ENCODE results near the gene COG1.

COG1 gene

DNA sequence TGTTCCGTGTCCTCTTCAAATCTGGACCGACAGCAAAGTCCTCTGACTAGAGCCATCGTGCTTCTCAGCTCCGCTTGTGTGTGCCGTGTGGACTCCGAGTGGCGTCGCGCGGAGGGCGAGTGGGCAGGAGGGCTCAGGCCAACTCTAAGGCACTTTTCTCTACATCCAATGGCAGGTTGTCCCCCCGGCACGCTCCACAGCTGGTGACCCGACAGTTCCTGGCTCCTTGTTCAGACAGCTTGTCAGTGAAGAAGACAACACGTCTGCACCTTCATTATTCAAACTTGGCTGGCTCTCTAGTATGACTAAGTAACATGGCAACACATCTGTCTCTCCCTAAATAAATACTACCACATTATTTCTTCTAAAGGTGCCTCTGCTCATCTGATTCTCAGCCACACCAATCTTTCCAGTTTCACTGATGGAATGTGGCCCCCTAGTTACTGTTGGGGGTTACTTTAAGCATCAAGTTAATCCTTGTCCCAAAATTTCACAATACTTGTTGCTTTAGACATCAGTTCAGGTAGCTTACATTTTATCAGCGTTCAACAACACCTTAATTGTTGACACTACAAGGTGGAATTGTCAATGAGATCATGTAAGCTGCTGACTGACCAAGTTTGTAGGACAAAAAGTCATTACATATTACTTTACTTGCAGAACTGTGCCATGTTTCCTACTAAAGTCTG, 15.4 kb downstream of the COG1 start:
- 98% methylated on average over 16 of the region's 16 CpGs for WGBS
- no peak overlapping the region for H3K18ac ChIP-seq (ENCODE audit: low read depth in 1 of 2, low read length in 2 of 2)
- H3K27me3 ChIP-seq (ENCODE audit: control insufficient read depth in 1 of 2, insufficient read depth in 1 of 2, low read length in 2 of 2): no peaks in the 10 kb centered on the region
- no peak for DNase-seq
- H2BK15ac ChIP-seq (ENCODE audit: low read depth, poor library complexity, severe bottlenecking): no peak overlapping the region
- peaks cover 13% of the 10 kb centered on the region for H3K4me1 ChIP-seq (ENCODE audit: control insufficient read depth, insufficient read depth, low read depth, low read length)
- no peak overlapping the region for H2BK12ac ChIP-seq (ENCODE audit: low read length in 2 of 2)
- no peak overlapping the region for H3K9ac ChIP-seq (ENCODE audit: low read length)
- no peak overlapping the region for H3K4ac ChIP-seq (ENCODE audit: low read depth in 1 of 2, low read length in 2 of 2)
- no peak overlapping the region for H3K4me2 ChIP-seq (ENCODE audit: low read length, poor library complexity, severe bottlenecking)
- no peak overlapping the region for H4K8ac ChIP-seq (ENCODE audit: low read length)
- H2BK5ac ChIP-seq (ENCODE audit: low read depth, low read length, poor library complexity, severe bottlenecking): no peak overlapping the region
- no peaks in the 10 kb centered on the region for H3K9me3 ChIP-seq (ENCODE audit: control insufficient read depth, low read length)
- H2BK120ac ChIP-seq (ENCODE audit: low read depth, low read length): no peak overlapping the region
- no peak overlapping the region for H3K14ac ChIP-seq (ENCODE audit: low read length in 2 of 2)
- H3K4me3 ChIP-seq (ENCODE audit: insufficient read depth in 1 of 2, low read depth in 1 of 2, low read length in 2 of 2): no peak overlapping the region
- H3K23ac ChIP-seq (ENCODE audit: low read length in 2 of 2): no peak overlapping the region
- H3K79me1 ChIP-seq (replicated peaks; ENCODE audit: low read length, poor library complexity, severe bottlenecking): peaks cover 25% of the 10 kb centered on the region
- no peak overlapping the region for H4K91ac ChIP-seq (ENCODE audit: low read length)
- H2AFZ ChIP-seq (ENCODE audit: low read depth, low read length): no peak overlapping the region
- no peak overlapping the region for H2AK5ac ChIP-seq (ENCODE audit: low read length, severe bottlenecking)
- no peak overlapping the region for H3K27ac ChIP-seq (ENCODE audit: low read length, poor library complexity, severe bottlenecking)
- peaks cover 37 to 66% of the 10 kb centered on the region in 2 experiments for H3K36me3 ChIP-seq (ENCODE audit: control insufficient read depth in 1 of 2, insufficient read depth in 2 of 2, low read depth in 1 of 2, low read length in 2 of 2)

DNA sequence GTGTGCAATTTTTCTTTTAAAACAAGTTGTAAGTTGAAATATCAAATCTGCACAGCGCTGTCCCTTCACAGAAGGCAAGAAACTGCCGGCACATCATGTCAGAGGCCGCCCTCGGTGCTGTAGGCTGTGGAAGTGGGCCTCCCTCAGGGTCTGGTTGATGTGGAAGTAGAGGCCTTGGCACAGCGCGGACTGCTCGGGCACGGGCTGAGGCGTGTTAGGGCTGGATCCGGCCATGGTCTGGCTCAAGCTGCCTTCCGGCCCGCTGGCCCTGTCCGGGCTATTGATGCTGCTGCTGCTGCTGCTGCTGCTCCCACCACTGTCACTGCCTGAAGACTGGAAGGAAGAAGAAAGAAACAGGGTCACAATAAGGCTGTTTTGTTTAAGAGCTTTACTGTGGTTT, 16.6 kb downstream of the COG1 start:
- H2BK12ac ChIP-seq (ENCODE audit: low read length in 2 of 2): no peak overlapping the region
- H3K9ac ChIP-seq (ENCODE audit: low read length): no peak overlapping the region
- no peak for DNase-seq
- H2BK5ac ChIP-seq (ENCODE audit: low read depth, low read length, poor library complexity, severe bottlenecking): no peak overlapping the region
- H3K18ac ChIP-seq (ENCODE audit: low read depth in 1 of 2, low read length in 2 of 2): no peak overlapping the region
- no peaks in the 10 kb centered on the region for H3K9me3 ChIP-seq (ENCODE audit: control insufficient read depth, low read length)
- H3K4me2 ChIP-seq (ENCODE audit: low read length, poor library complexity, severe bottlenecking): no peak overlapping the region
- no peak overlapping the region for H3K4me3 ChIP-seq (ENCODE audit: insufficient read depth in 1 of 2, low read depth in 1 of 2, low read length in 2 of 2)
- H3K27ac ChIP-seq (ENCODE audit: low read length, poor library complexity, severe bottlenecking): no peak overlapping the region
- no peak overlapping the region for H3K14ac ChIP-seq (ENCODE audit: low read length in 2 of 2)
- 96% methylated on average over 13 of the region's 13 CpGs for WGBS
- no peak overlapping the region for H4K91ac ChIP-seq (ENCODE audit: low read length)
- no peak overlapping the region for H2AFZ ChIP-seq (ENCODE audit: low read depth, low read length)
- no peaks in the 10 kb centered on the region for H3K27me3 ChIP-seq (ENCODE audit: control insufficient read depth in 1 of 2, insufficient read depth in 1 of 2, low read length in 2 of 2)
- peaks cover 7% of the 10 kb centered on the region for H3K4me1 ChIP-seq (ENCODE audit: control insufficient read depth, insufficient read depth, low read depth, low read length)
- no peak overlapping the region for H2BK120ac ChIP-seq (ENCODE audit: low read depth, low read length)
- no peak overlapping the region for H2AK5ac ChIP-seq (ENCODE audit: low read length, severe bottlenecking)
- no peak overlapping the region for H2BK15ac ChIP-seq (ENCODE audit: low read depth, poor library complexity, severe bottlenecking)
- no peak overlapping the region for H3K23ac ChIP-seq (ENCODE audit: low read length in 2 of 2)
- peaks cover 34 to 55% of the 10 kb centered on the region in 2 experiments for H3K36me3 ChIP-seq (ENCODE audit: control insufficient read depth in 1 of 2, insufficient read depth in 2 of 2, low read depth in 1 of 2, low read length in 2 of 2)
- peaks cover 25% of the 10 kb centered on the region for H3K79me1 ChIP-seq (replicated peaks; ENCODE audit: low read length, poor library complexity, severe bottlenecking)
- H3K4ac ChIP-seq (ENCODE audit: low read depth in 1 of 2, low read length in 2 of 2): no peak overlapping the region
- peak overlapping the region; percentile 12 for H4K8ac ChIP-seq (ENCODE audit: low read length)

DNA sequence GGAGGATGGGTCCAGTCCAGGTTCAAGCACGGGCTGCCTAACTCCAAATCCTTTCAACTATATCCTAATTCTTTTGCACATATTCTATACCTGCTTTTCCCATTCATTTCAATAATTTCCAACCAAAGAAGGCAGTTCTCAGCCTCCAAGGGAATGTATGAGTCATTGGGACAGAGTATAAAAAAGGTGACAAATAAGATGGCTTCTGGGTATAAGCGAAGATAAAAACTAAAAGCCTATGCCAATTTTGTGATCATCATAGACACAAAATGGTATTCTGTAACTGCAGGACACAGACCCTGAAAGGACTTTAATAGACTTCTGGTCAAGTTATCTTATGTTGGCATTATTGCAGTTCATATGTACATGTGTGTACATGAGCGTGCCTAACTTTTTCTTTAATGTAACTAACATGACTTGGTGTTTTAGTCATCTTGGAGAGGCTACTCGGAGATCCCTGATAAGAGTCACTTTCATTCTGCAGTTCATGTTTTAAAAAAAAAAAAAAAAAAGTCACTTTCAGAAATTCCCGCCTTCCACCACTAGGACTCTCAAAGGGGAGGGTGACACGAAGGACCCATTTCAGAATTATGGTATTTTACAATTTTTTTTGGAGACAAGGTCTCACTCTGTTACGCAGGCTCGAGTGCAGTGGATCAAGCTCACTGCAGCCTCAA, 17.3 kb downstream of the COG1 start:
- H3K9ac ChIP-seq (ENCODE audit: low read length): no peak overlapping the region
- no peak overlapping the region for H3K23ac ChIP-seq (ENCODE audit: low read length in 2 of 2)
- no peak overlapping the region for H3K4ac ChIP-seq (ENCODE audit: low read depth in 1 of 2, low read length in 2 of 2)
- DNase-seq: peak; percentile 57
- H3K4me2 ChIP-seq (ENCODE audit: low read length, poor library complexity, severe bottlenecking): no peak overlapping the region
- peaks cover 4% of the 10 kb centered on the region for H3K4me1 ChIP-seq (ENCODE audit: control insufficient read depth, insufficient read depth, low read depth, low read length)
- H3K27me3 ChIP-seq (ENCODE audit: control insufficient read depth in 1 of 2, insufficient read depth in 1 of 2, low read length in 2 of 2): no peaks in the 10 kb centered on the region
- H3K14ac ChIP-seq (ENCODE audit: low read length in 2 of 2): no peak overlapping the region
- no peaks in the 10 kb centered on the region for H3K9me3 ChIP-seq (ENCODE audit: control insufficient read depth, low read length)
- H3K36me3 ChIP-seq (ENCODE audit: control insufficient read depth in 1 of 2, insufficient read depth in 2 of 2, low read depth in 1 of 2, low read length in 2 of 2): peaks cover 30 to 56% of the 10 kb centered on the region in 2 experiments
- H4K8ac ChIP-seq (ENCODE audit: low read length): no peak overlapping the region
- H2BK5ac ChIP-seq (ENCODE audit: low read depth, low read length, poor library complexity, severe bottlenecking): no peak overlapping the region
- H4K91ac ChIP-seq (ENCODE audit: low read length): no peak overlapping the region
- H3K27ac ChIP-seq (ENCODE audit: low read length, poor library complexity, severe bottlenecking): no peak overlapping the region
- no peak overlapping the region for H2AFZ ChIP-seq (ENCODE audit: low read depth, low read length)
- 84% methylated on average over 6 of the region's 8 CpGs for WGBS
- H2AK5ac ChIP-seq (ENCODE audit: low read length, severe bottlenecking): no peak overlapping the region
- no peak overlapping the region for H3K4me3 ChIP-seq (ENCODE audit: insufficient read depth in 1 of 2, low read depth in 1 of 2, low read length in 2 of 2)
- no peak overlapping the region for H2BK120ac ChIP-seq (ENCODE audit: low read depth, low read length)
- peaks cover 23% of the 10 kb centered on the region for H3K79me1 ChIP-seq (replicated peaks; ENCODE audit: low read length, poor library complexity, severe bottlenecking)
- H2BK15ac ChIP-seq (ENCODE audit: low read depth, poor library complexity, severe bottlenecking): no peak overlapping the region
- no peak overlapping the region for H2BK12ac ChIP-seq (ENCODE audit: low read length in 2 of 2)
- H3K18ac ChIP-seq (ENCODE audit: low read depth in 1 of 2, low read length in 2 of 2): no peak overlapping the region

DNA sequence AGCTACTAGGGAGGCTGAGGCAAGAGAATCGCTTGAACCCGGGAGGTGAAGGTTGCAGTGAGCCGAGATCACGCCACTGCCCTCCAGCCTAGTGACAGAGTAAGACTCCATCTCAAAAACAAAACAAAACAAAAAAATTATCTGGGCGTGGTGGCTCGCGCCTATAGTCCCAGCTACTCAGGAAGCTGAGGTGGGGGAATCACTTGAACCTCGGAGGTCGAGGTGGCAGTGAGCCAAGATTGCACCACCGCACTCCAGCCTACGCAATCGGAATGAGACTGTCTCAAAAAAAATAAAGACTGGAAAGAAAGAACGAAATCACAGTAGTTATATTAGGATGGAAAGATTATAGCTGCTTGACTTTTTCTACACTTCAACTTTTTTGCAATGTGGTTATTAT, 18.9 kb downstream of the COG1 start:
- 93% methylated on average over 12 of the region's 13 CpGs for WGBS

More for the DNA sequence above, 18.9 kb downstream of the COG1 start:
- no peak overlapping the region for H4K91ac ChIP-seq (ENCODE audit: low read length)
- H3K79me1 ChIP-seq (replicated peaks; ENCODE audit: low read length, poor library complexity, severe bottlenecking): peaks cover 27% of the 10 kb centered on the region
- H3K18ac ChIP-seq (ENCODE audit: low read depth in 1 of 2, low read length in 2 of 2): no peak overlapping the region
- no peak overlapping the region for H3K9ac ChIP-seq (ENCODE audit: low read length)
- no peaks in the 10 kb centered on the region for H3K27me3 ChIP-seq (ENCODE audit: control insufficient read depth in 1 of 2, insufficient read depth in 1 of 2, low read length in 2 of 2)
- H2BK120ac ChIP-seq (ENCODE audit: low read depth, low read length): no peak overlapping the region
- no peak overlapping the region for H3K4ac ChIP-seq (ENCODE audit: low read depth in 1 of 2, low read length in 2 of 2)
- no peak overlapping the region for H2BK12ac ChIP-seq (ENCODE audit: low read length in 2 of 2)
- H3K4me1 ChIP-seq (ENCODE audit: control insufficient read depth, insufficient read depth, low read depth, low read length): peaks cover 2% of the 10 kb centered on the region
- DNase-seq: no peak
- H3K9me3 ChIP-seq (ENCODE audit: control insufficient read depth, low read length): no peaks in the 10 kb centered on the region
- no peak overlapping the region for H2AK5ac ChIP-seq (ENCODE audit: low read length, severe bottlenecking)
- H3K4me2 ChIP-seq (ENCODE audit: low read length, poor library complexity, severe bottlenecking): no peak overlapping the region
- H2AFZ ChIP-seq (ENCODE audit: low read depth, low read length): no peak overlapping the region
- no peak overlapping the region for H4K8ac ChIP-seq (ENCODE audit: low read length)
- no peak overlapping the region for H3K27ac ChIP-seq (ENCODE audit: low read length, poor library complexity, severe bottlenecking)
- no peak overlapping the region for H2BK5ac ChIP-seq (ENCODE audit: low read depth, low read length, poor library complexity, severe bottlenecking)
- H3K36me3 ChIP-seq (ENCODE audit: control insufficient read depth in 1 of 2, insufficient read depth in 2 of 2, low read depth in 1 of 2, low read length in 2 of 2): peaks cover 29 to 56% of the 10 kb centered on the region in 2 experiments
- no peak overlapping the region for H3K14ac ChIP-seq (ENCODE audit: low read length in 2 of 2)
- no peak overlapping the region for H3K23ac ChIP-seq (ENCODE audit: low read length in 2 of 2)
- H2BK15ac ChIP-seq (ENCODE audit: low read depth, poor library complexity, severe bottlenecking): no peak overlapping the region
- no peak overlapping the region for H3K4me3 ChIP-seq (ENCODE audit: insufficient read depth in 1 of 2, low read depth in 1 of 2, low read length in 2 of 2)

Data from mesenchymal stem cell (in vitro differentiated cells and primary cell).